T-cell (primary cell): ENCODE measurements around the gene KCNE4. TPM values are rescaled to one million over a fixed set of nuclear protein-coding genes. Genes with fewer than 3 reads are reported as not detected.

Experiments used
- ATAC-seq, 4 experiments: fragments of 200-7000 bp in 3 of 4; fragments of 150-1000 bp in 1 of 4; cut with Tn5 transposase; replicated peaks in 1 of 4; 1 replicate in 3 of 4; 2 replicates in 1 of 4; pipeline ENCODE4 v1.10.0; 2021; ENCODE audit warnings: moderate library complexity in 3 of 4, mild to moderate bottlenecking in 2 of 4, moderate number of reproducible peaks in 1 of 4
- CTCF ChIA-PET, 2 donors: fragments of 300-600 bp; sonication (Branson Sonifier 250); formaldehyde crosslinking; loops; one replicate each; lab custom pipeline; 2022; ENCODE audit warnings: antibody characterized with exemption in 2 of 2; lab: Charles Lee
- POLR2A ChIA-PET, 2 donors: fragments of 300-600 bp; sonication (Branson Sonifier 250); formaldehyde crosslinking; loops; one replicate each; lab custom pipeline; 2022; ENCODE audit warnings: antibody characterized with exemption in 2 of 2; lab: Charles Lee
- DNase-seq, 35 experiments: peaks; one replicate each; pipeline versions ENCODE4 v3.0.0 to v3.0.0-alpha.2; 2013 to 2023
- H3K27ac ChIP-seq: one replicate; pipeline ENCODE4 v1.5.1; 2013; ENCODE audit warnings: low read length
- H3K27me3 ChIP-seq, 2 experiments: replicated peaks in 1 of 2; 1 replicate in 1 of 2; 2 replicates in 1 of 2; pipeline versions ENCODE4 v1.6.1 to v1.7.0; 2013; ENCODE audit warnings: low read length in 1 of 2, mixed read lengths in 1 of 2; ENCODE audit not compliant: control insufficient read depth in 2 of 2, insufficient read depth in 2 of 2; ENCODE audit errors: extremely low read depth in 1 of 2
- H3K36me3 ChIP-seq, 2 donors: 1 replicate in 1 of 2; 2 replicates in 1 of 2; pipeline versions ENCODE4 v1.6.1 to v1.7.0; 2013; ENCODE audit warnings: low read length in 1 of 2; ENCODE audit not compliant: control insufficient read depth in 2 of 2, insufficient read depth in 1 of 2; ENCODE audit errors: extremely low read depth in 1 of 2
- H3K4me1 ChIP-seq, 2 experiments: 1 replicate in 1 of 2; 2 replicates in 1 of 2; pipeline versions ENCODE4 v1.6.1 to v1.7.0; 2013; ENCODE audit warnings: low read length in 2 of 2, mixed read lengths in 1 of 2; ENCODE audit not compliant: insufficient read depth in 2 of 2, control insufficient read depth in 1 of 2; ENCODE audit errors: extremely low read depth in 1 of 2
- H3K4me3 ChIP-seq, 2 donors: 1 replicate in 1 of 2; 2 replicates in 1 of 2; pipeline versions ENCODE4 v1.5.1 to v1.7.0; 2013; ENCODE audit warnings: mild to moderate bottlenecking in 2 of 2, low read length in 1 of 2, moderate library complexity in 1 of 2; ENCODE audit not compliant: control insufficient read depth in 1 of 2; ENCODE audit errors: extremely low read depth in 1 of 2
- H3K9me3 ChIP-seq: 2 replicates; pipeline ENCODE4 v1.7.0; 2013
- H3K27ac Mint-ChIP-seq, 2 donors: one replicate each; pipeline ENCODE4 v1.8.0; 2020 to 2021; ENCODE audit warnings: mild to moderate bottlenecking in 2 of 2, mixed read lengths in 2 of 2
- H3K27me3 Mint-ChIP-seq, 2 donors: one replicate each; pipeline ENCODE4 v1.8.0; 2021 to 2022; ENCODE audit warnings: mixed read lengths in 2 of 2
- H3K36me3 Mint-ChIP-seq: one replicate; pipeline ENCODE4 v1.8.0; 2021; ENCODE audit warnings: mixed read lengths
- H3K4me1 Mint-ChIP-seq, 3 donors: one replicate each; pipeline ENCODE4 v1.8.0; 2020 to 2022; ENCODE audit warnings: mixed read lengths in 3 of 3, mild to moderate bottlenecking in 1 of 3
- H3K4me3 Mint-ChIP-seq, 3 donors: one replicate each; pipeline ENCODE4 v1.8.0; 2020 to 2022; ENCODE audit warnings: mild to moderate bottlenecking in 3 of 3, mixed read lengths in 3 of 3, moderate library complexity in 3 of 3
- H3K9me3 Mint-ChIP-seq, 3 donors: one replicate each; pipeline ENCODE4 v1.8.0; 2020 to 2022; ENCODE audit warnings: mixed read lengths in 3 of 3
- WGBS: methylation state at CpG from one replicate; pipeline ENCODE4 v1.1.5; 2013; ENCODE audit warnings: missing lambda C conversion rate; ENCODE audit not compliant: insufficient coverage; 5-methylcytosine and 5-hydroxymethylcytosine counted together
- total RNA-seq, 35 experiments: library from RNA in 6 of 35; stranded (reverse) in 6 of 35; fragments of 120-200 nt in 1 of 35; gene quantifications; one replicate each; pipeline versions ENCODE4 v1.2.1 to v1.2.4 and lab custom pipeline; 2013 to 2026

KCNE4 gene
- total RNA-seq, 5 donors from 2014 or later (not counting 1 experiment from before 2014, with no cell fraction given) = not detected

DNA sequence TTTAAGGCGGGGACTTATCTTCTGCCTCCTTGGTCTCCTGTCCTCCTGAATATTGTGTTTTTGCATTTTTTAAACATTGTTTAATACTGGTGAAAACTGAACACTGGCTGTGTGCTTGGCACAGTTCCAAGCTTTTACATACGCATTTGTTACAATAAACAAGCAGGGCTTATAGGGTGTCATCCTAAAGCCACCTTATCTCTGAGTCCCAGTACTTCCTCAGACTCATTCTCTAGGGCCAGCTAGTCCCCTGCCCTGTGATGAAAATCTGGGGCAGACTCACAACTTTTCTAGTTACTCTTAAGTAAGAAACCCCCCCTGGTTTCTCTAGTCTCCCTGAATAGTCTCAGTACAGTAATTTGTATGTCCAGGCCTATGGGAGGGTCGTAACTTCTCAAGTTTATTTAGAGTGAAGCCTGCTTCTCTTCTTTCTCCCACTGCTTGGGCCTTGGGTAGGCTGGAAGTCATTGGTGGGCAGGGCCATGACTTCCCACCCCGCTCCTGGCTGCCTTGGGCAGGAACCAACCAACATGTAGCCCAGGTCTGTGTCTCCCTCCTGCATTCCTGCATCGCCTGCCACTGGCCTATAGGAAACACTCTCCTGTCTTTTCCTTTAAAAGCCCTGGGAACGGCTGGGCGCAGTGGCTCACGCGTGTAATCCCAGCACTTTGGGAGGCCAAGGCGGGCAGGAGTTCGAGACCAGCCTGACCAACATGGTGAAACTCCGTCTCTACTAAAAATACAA, 7.7 kb upstream of the KCNE4 start:
- peaks cover 0 to 8% (median 6%) of the 10 kb centered on the region in 3 donors for H3K4me1 Mint-ChIP-seq
- ATAC-seq = no peak
- POLR2A ChIA-PET = no interaction called here

GRCh38 chr2:223044916-223045700, 6.9 kb upstream of the KCNE4 start:
- no peaks in the 10 kb centered on the region for H3K4me1 ChIP-seq
- no peak overlapping the region for H3K4me3 ChIP-seq
- Mint-ChIP-seq H3K27me3 (peaks cover 7 to 12% of the 10 kb centered on the region in 2 donors), H3K36me3 (no peaks in the 10 kb centered on the region), H3K4me1 (peaks cover 0 to 8% (median 6%) of the 10 kb centered on the region in 3 donors), H3K27ac (no peak overlapping the region), H3K9me3 (peaks cover 0 to 4% (median 3%) of the 10 kb centered on the region in 3 donors), H3K4me3 (no peak overlapping the region)
- POLR2A ChIA-PET = no interaction called here
- no peaks in the 10 kb centered on the region for H3K36me3 ChIP-seq
- no peak overlapping the region for H3K27ac ChIP-seq
- no peaks in the 10 kb centered on the region for H3K27me3 ChIP-seq
- no peaks in the 10 kb centered on the region for H3K9me3 ChIP-seq
- CTCF ChIA-PET = no interaction called here
- ATAC-seq (no peak), DNase-seq (no peak)
- WGBS = 86% methylated on average over 1 of the region's 5 CpGs

More for the DNA sequence above, 7.7 kb upstream of the KCNE4 start:
- H3K4me3 Mint-ChIP-seq = no peak overlapping the region
- Histone ChIP-seq H3K9me3 (no peaks in the 10 kb centered on the region), H3K4me1 (no peaks in the 10 kb centered on the region), H3K4me3 (no peak overlapping the region), H3K27me3 (no peaks in the 10 kb centered on the region), H3K27ac (no peak overlapping the region), H3K36me3 (no peaks in the 10 kb centered on the region)
- peaks cover 0 to 4% (median 3%) of the 10 kb centered on the region in 3 donors for H3K9me3 Mint-ChIP-seq
- H3K36me3 Mint-ChIP-seq = no peaks in the 10 kb centered on the region
- DNase-seq = no peak
- peaks cover 7 to 12% of the 10 kb centered on the region in 2 donors for H3K27me3 Mint-ChIP-seq
- H3K27ac Mint-ChIP-seq = no peak overlapping the region
- 86% methylated on average over 8 of the region's 12 CpGs for WGBS
- CTCF ChIA-PET = no interaction called here

GRCh38 chr2:223046470-223047040, 5.4 kb upstream of the KCNE4 start:
- H3K27me3 Mint-ChIP-seq = peaks cover 12 to 22% of the 10 kb centered on the region in 2 donors
- peaks cover 0 to 4% (median 3%) of the 10 kb centered on the region in 3 donors for H3K9me3 Mint-ChIP-seq
- no peak for ATAC-seq

DNA sequence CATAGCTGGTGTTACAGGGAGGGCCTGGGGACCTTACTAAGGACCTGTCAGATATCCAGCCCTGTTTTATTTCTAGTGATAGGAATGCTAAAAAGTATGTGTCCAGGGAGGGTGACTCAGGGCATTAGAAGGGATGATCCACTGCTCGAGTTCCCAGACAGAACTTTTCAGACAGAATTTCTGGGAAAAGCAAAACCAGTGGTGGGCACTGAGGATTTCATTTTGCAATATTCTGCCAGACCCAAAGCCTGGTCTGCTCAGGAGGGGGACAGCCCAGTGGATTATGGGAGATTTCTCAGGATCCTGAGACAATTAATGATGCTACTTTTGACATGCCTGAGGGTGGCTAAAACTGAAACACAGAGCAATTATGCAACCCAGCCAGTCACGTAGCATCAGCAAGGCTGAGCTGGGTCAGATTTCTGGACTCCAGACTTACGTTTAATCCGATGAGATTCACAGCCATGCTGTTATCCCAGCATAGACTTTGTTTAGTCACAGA, 4.7 kb upstream of the KCNE4 start:
- Mint-ChIP-seq H3K9me3 (peaks cover 0 to 4% (median 3%) of the 10 kb centered on the region in 3 donors), H3K36me3 (no peaks in the 10 kb centered on the region), H3K4me3 (no peak overlapping the region), H3K27me3 (peaks cover 12 to 18% of the 10 kb centered on the region in 2 donors), H3K4me1 (peaks cover 0 to 8% (median 6%) of the 10 kb centered on the region in 3 donors), H3K27ac (no peak overlapping the region)
- 61% methylated on average over 4 of the region's 4 CpGs for WGBS
- ChIA-PET CTCF (no interaction called here), POLR2A (no interaction called here)
- no peaks in the 10 kb centered on the region for H3K36me3 ChIP-seq
- no peak overlapping the region for H3K27ac ChIP-seq
- no peak overlapping the region for H3K4me3 ChIP-seq
- no peaks in the 10 kb centered on the region for H3K9me3 ChIP-seq
- H3K4me1 ChIP-seq = no peaks in the 10 kb centered on the region
- no peak for DNase-seq
- no peak for ATAC-seq
- peaks cover 0 to 4% of the 10 kb centered on the region in 2 experiments for H3K27me3 ChIP-seq

More at GRCh38 chr2:223046470-223047040, 5.4 kb upstream of the KCNE4 start:
- ChIA-PET POLR2A (no interaction called here), CTCF (no interaction called here)
- Mint-ChIP-seq H3K36me3 (no peaks in the 10 kb centered on the region), H3K27ac (no peak overlapping the region), H3K4me1 (peaks cover 0 to 8% (median 6%) of the 10 kb centered on the region in 3 donors), H3K4me3 (no peak overlapping the region)
- H3K27ac ChIP-seq = no peak overlapping the region
- no peaks in the 10 kb centered on the region for H3K36me3 ChIP-seq
- no peaks in the 10 kb centered on the region for H3K9me3 ChIP-seq
- H3K27me3 ChIP-seq = peaks cover 0 to under 1% of the 10 kb centered on the region in 2 experiments
- DNase-seq = no peak
- no peak overlapping the region for H3K4me3 ChIP-seq
- no peaks in the 10 kb centered on the region for H3K4me1 ChIP-seq
- WGBS = 7% methylated on average over 2 of the region's 2 CpGs

DNA sequence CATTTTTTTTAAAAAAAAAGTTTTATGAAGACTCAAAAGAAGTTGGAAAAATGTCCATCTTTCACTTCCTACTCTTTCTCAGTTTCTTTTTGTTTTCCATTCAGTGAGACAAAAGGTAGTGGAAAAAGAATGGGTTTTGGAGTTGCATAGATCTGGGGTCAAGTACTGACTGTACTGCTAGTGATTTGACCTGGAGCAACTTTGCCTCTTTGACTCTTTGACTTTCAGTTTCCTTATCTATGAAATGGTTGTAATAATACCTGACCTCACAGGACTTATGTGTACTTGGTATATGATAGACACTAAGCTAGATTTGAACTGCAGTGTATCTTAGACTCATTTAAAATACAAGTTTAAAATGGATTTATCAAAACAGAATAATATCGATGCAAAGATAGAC, 3.5 kb upstream of the KCNE4 start:
- no peaks in the 10 kb centered on the region for H3K36me3 Mint-ChIP-seq
- H3K27me3 ChIP-seq = peaks cover 0 to 9% of the 10 kb centered on the region in 2 experiments
- no peak overlapping the region for H3K4me3 Mint-ChIP-seq
- H3K9me3 ChIP-seq = no peaks in the 10 kb centered on the region
- ChIA-PET CTCF (no interaction called here), POLR2A (no interaction called here)
- ATAC-seq (no peak), DNase-seq (no peak)
- H3K4me1 ChIP-seq = no peaks in the 10 kb centered on the region
- H3K27me3 Mint-ChIP-seq = peaks cover 13 to 18% of the 10 kb centered on the region in 2 donors
- no peak overlapping the region for H3K27ac Mint-ChIP-seq
- H3K36me3 ChIP-seq = no peaks in the 10 kb centered on the region
- no peak overlapping the region for H3K4me3 ChIP-seq
- no CpG with 5 or more reads among the region's 1 CpG for WGBS
- H3K27ac ChIP-seq = no peak overlapping the region
- H3K9me3 Mint-ChIP-seq = peaks cover 0 to 4% (median 3%) of the 10 kb centered on the region in 3 donors
- peaks cover 0 to 3% (median 0%) of the 10 kb centered on the region in 3 donors for H3K4me1 Mint-ChIP-seq

- no peak overlapping the region for H3K27ac ChIP-seq
- no peak overlapping the region for H3K27ac Mint-ChIP-seq
- ChIA-PET POLR2A (no interaction called here), CTCF (no interaction called here)
- no CpG with 5 or more reads among the region's 4 CpGs for WGBS
- no peaks in the 10 kb centered on the region for H3K36me3 ChIP-seq
- DNase-seq (no peak), ATAC-seq (no peak)
- peaks cover 0 to 4% (median 3%) of the 10 kb centered on the region in 3 donors for H3K9me3 Mint-ChIP-seq
- H3K4me1 ChIP-seq = no peaks in the 10 kb centered on the region
- no peak overlapping the region for H3K4me3 Mint-ChIP-seq
- peaks cover 0 to 9% of the 10 kb centered on the region in 2 experiments for H3K27me3 ChIP-seq
- no peaks in the 10 kb centered on the region for H3K9me3 ChIP-seq
- H3K27me3 Mint-ChIP-seq = peaks cover 16 to 21% of the 10 kb centered on the region in 2 donors
- no peaks in the 10 kb centered on the region for H3K4me1 Mint-ChIP-seq
- no peak overlapping the region for H3K4me3 ChIP-seq
- no peaks in the 10 kb centered on the region for H3K36me3 Mint-ChIP-seq
Observed at GRCh38 chr2:223049356-223049755, 2.6 kb upstream of the KCNE4 start.
